HG03565 (cell line): ENCODE measurements around the gene LRP5.

Experiments
- ATAC-seq: cut with Tn5 transposase; IDR thresholded peaks from one replicate; pipeline ENCODE4 v1.9.1; 2021; ENCODE audit warnings: mild to moderate bottlenecking, moderate library complexity; ENCODE audit not compliant: unreplicated experiment

LRP5 gene

GRCh38 chr11:68328374-68329091 is 16.1 kb downstream of the LRP5 start:
- no peak for ATAC-seq

- ATAC-seq = no peak
Observed at GRCh38 chr11:68329536-68329935, 17.1 kb downstream of the LRP5 start.

- no peak for ATAC-seq
Observed at GRCh38 chr11:68329978-68330699, 17.7 kb downstream of the LRP5 start.

- ATAC-seq = no peak
Observed at GRCh38 chr11:68330700-68331337, 18.4 kb downstream of the LRP5 start.

- ATAC-seq = no peak
Observed at GRCh38 chr11:68331338-68331947, 19.1 kb downstream of the LRP5 start.

GRCh38 chr11:68332186-68332585 is 19.8 kb downstream of the LRP5 start:
- no peak for ATAC-seq

- ATAC-seq = no peak
Observed at GRCh38 chr11:68333173-68333572, 20.8 kb downstream of the LRP5 start.

GRCh38 chr11:68334923-68335322 is 22.5 kb downstream of the LRP5 start:
- no peak for ATAC-seq

- ATAC-seq = no peak
Observed at GRCh38 chr11:68335683-68336082, 23.3 kb downstream of the LRP5 start.

GRCh38 chr11:68336716-68337115 is 24.3 kb downstream of the LRP5 start:
- no peak for ATAC-seq

- ATAC-seq = no peak
Observed at GRCh38 chr11:68337399-68337835, 25.0 kb downstream of the LRP5 start.

- ATAC-seq = no peak
Observed at GRCh38 chr11:68338051-68338780, 25.8 kb downstream of the LRP5 start.

- ATAC-seq = no peak
Observed at GRCh38 chr11:68340003-68340767, 27.8 kb downstream of the LRP5 start.

- ATAC-seq = no peak
Observed at GRCh38 chr11:68340784-68341556, 28.6 kb downstream of the LRP5 start.

GRCh38 chr11:68341557-68342458 is 29.4 kb downstream of the LRP5 start:
- no peak for ATAC-seq

- ATAC-seq = no peak
Observed at GRCh38 chr11:68342459-68343158, 30.2 kb downstream of the LRP5 start.

- no peak for ATAC-seq
Observed at GRCh38 chr11:68343761-68344256, 31.4 kb downstream of the LRP5 start.
